Measurements from ENCODE around the gene GATA6.

The GATA6 gene

DNA sequence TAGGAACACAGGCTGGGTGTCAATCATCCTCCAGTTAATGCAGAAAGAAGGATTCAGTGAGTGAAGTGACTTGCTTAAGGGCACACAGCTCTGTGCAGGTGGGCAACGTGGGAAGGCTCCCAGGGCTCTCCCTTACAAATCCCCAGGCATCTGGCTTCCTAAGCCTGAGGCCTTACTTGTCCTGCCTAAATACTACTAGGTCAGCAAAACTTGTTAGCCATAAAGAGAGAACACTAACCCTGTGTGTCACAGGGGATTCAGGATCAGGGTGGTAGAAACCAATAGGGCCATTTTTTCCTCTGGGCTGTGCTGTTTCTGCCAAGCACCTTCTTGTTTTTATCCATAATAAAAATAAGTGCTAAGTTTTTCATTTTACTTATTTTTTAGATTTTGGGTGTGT is 55.0 kb downstream of the GATA6 start:
- TF ChIP-seq EP300 (IDR thresholded peaks at IDR 0.05; ENCODE audit: borderline replicate concordance) (no peak), FOXM1 (IDR thresholded peaks at IDR 0.05; ENCODE audit: borderline replicate concordance, low read depth) (no peak)
- TF ChIP-seq, protein P1, sequence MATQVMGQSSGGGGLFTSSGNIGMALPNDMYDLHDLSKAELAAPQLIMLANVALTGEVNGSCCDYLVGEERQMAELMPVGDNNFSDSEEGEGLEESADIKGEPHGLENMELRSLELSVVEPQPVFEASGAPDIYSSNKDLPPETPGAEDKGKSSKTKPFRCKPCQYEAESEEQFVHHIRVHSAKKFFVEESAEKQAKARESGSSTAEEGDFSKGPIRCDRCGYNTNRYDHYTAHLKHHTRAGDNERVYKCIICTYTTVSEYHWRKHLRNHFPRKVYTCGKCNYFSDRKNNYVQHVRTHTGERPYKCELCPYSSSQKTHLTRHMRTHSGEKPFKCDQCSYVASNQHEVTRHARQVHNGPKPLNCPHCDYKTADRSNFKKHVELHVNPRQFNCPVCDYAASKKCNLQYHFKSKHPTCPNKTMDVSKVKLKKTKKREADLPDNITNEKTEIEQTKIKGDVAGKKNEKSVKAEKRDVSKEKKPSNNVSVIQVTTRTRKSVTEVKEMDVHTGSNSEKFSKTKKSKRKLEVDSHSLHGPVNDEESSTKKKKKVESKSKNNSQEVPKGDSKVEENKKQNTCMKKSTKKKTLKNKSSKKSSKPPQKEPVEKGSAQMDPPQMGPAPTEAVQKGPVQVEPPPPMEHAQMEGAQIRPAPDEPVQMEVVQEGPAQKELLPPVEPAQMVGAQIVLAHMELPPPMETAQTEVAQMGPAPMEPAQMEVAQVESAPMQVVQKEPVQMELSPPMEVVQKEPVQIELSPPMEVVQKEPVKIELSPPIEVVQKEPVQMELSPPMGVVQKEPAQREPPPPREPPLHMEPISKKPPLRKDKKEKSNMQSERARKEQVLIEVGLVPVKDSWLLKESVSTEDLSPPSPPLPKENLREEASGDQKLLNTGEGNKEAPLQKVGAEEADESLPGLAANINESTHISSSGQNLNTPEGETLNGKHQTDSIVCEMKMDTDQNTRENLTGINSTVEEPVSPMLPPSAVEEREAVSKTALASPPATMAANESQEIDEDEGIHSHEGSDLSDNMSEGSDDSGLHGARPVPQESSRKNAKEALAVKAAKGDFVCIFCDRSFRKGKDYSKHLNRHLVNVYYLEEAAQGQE (IDR thresholded peaks at IDR 0.05; ENCODE audit: low read depth): no peak

DNA sequence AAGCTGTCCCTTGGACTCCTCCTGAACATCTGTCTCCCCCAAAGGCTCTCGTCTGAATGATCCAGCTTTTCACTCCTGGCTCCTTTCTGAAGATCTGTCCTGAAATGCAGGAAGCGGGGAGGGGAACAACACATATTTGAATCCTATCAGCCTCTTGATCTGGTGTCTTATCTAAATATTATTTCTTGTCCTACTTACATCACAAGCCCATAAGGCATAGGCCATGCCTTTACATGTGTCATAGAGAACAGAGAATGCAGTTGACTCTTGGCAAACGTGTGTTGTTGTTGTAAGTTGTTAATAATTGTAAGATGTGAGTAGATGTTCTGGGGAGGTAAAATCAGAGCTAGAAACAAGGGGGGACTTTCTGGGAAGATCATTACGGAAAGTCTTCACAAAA is 57.4 kb downstream of the GATA6 start:
- TF ChIP-seq EGR1 (IDR thresholded peaks at IDR 0.05) (no peak), NFIC (IDR thresholded peaks at IDR 0.05) (no peak), TAF1 (IDR thresholded peaks at IDR 0.05; ENCODE audit: low read depth) (no peak), TEAD4 (IDR thresholded peaks at IDR 0.05) (no peak), CEBPB (IDR thresholded peaks at IDR 0.05) (no peak), FOXM1 (IDR thresholded peaks at IDR 0.05; ENCODE audit: borderline replicate concordance, low read depth) (no peak), EP300 (IDR thresholded peaks at IDR 0.05; ENCODE audit: borderline replicate concordance) (no peak)
- TF ChIP-seq, protein P1 (IDR thresholded peaks at IDR 0.05; ENCODE audit: low read depth): no peak

DNA sequence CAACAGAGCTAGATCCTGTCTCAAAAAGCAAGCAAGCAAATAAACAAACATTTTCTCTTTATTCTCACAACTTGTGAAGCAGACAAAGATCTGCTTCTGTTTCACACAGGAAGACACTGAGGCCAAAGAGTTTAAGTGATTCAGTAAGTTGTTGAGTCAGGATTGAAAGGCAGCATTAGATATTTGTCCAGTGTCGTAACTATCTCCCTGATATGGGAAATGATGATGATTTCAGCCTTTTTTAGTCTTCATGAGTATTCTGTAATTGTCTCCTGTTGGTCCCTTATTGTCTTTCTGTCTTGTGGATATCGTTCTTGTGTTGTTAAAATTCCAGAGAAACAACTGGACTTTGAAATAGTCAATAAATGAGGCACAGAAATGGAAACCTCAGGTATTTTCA is 59.6 kb downstream of the GATA6 start:
- TF ChIP-seq ZBTB7A (IDR thresholded peaks at IDR 0.05; ENCODE audit: low read depth) (no peak), TEAD4 (IDR thresholded peaks at IDR 0.05) (no peak), CEBPB (IDR thresholded peaks at IDR 0.05) (no peak), EP300 (IDR thresholded peaks at IDR 0.05; ENCODE audit: borderline replicate concordance) (no peak), TAF1 (IDR thresholded peaks at IDR 0.05; ENCODE audit: low read depth) (no peak), FOXM1 (IDR thresholded peaks at IDR 0.05; ENCODE audit: borderline replicate concordance, low read depth) (no peak), RAD21 (IDR thresholded peaks at IDR 0.05; ENCODE audit: low read depth) (no peak), NFIC (IDR thresholded peaks at IDR 0.05) (no peak), TCF12 (IDR thresholded peaks at IDR 0.05; ENCODE audit: low read depth) (no peak), EGR1 (IDR thresholded peaks at IDR 0.05) (no peak), YY1 (IDR thresholded peaks at IDR 0.05; ENCODE audit: low read depth) (no peak), CREB1 (IDR thresholded peaks at IDR 0.05; ENCODE audit: low read depth) (no peak)
- TF ChIP-seq, protein P2, sequence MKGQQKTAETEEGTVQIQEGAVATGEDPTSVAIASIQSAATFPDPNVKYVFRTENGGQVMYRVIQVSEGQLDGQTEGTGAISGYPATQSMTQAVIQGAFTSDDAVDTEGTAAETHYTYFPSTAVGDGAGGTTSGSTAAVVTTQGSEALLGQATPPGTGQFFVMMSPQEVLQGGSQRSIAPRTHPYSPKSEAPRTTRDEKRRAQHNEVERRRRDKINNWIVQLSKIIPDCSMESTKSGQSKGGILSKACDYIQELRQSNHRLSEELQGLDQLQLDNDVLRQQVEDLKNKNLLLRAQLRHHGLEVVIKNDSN (IDR thresholded peaks at IDR 0.05): no peak
- TF ChIP-seq, protein P3, sequence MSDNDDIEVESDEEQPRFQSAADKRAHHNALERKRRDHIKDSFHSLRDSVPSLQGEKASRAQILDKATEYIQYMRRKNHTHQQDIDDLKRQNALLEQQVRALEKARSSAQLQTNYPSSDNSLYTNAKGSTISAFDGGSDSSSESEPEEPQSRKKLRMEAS (IDR thresholded peaks at IDR 0.05): no peak
- TF ChIP-seq, protein P1 (IDR thresholded peaks at IDR 0.05; ENCODE audit: low read depth): no peak

DNA sequence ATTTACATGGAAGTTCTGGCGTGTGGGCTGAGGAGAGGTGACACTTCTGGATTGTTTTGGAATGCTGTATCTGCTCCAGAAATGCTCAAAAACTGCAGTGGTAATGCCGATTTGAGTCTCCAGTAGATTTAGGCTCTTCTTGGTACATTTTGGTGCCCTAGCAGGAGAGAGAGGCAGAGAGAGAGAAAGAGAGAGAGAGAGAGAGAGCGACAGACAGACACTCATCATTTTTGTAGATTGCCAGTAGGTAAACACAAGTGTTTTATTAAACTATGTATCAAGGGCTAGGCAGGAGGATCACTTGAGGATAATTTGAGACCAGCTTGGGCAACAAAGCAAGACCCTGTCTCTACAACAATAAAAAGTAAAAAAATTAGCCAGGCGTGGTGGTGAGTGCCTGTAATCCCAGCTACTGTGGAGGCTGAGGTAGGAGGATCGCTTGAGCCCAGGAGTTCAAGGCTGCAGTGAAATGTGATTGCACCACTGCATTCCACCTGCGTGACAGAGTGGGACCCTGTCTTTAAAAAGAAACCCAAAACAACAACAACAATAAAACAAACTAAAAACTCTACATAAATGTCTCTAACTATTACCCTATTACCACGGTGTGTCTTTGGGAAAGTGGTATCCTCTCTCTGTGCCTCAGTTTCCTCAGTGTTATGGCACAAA is 60.2 kb downstream of the GATA6 start:
- TF ChIP-seq FOXM1 (IDR thresholded peaks at IDR 0.05; ENCODE audit: borderline replicate concordance, low read depth) (no peak), EP300 (IDR thresholded peaks at IDR 0.05; ENCODE audit: borderline replicate concordance) (no peak), TAF1 (IDR thresholded peaks at IDR 0.05; ENCODE audit: low read depth) (no peak), TCF12 (IDR thresholded peaks at IDR 0.05; ENCODE audit: low read depth) (no peak), ZBTB7A (IDR thresholded peaks at IDR 0.05; ENCODE audit: low read depth) (no peak), EGR1 (IDR thresholded peaks at IDR 0.05) (no peak), RAD21 (IDR thresholded peaks at IDR 0.05; ENCODE audit: low read depth) (no peak), CEBPB (IDR thresholded peaks at IDR 0.05) (no peak), NFIC (IDR thresholded peaks at IDR 0.05) (no peak), TEAD4 (IDR thresholded peaks at IDR 0.05) (no peak), CREB1 (IDR thresholded peaks at IDR 0.05; ENCODE audit: low read depth) (no peak), YY1 (IDR thresholded peaks at IDR 0.05; ENCODE audit: low read depth) (no peak)
- TF ChIP-seq, protein P1 (IDR thresholded peaks at IDR 0.05; ENCODE audit: low read depth): no peak
- TF ChIP-seq, protein P2 (IDR thresholded peaks at IDR 0.05): no peak
- TF ChIP-seq, protein P3 (IDR thresholded peaks at IDR 0.05): no peak
